Measurements from ENCODE around the gene FAM180B. TPM values are rescaled to one million over a fixed set of nuclear protein-coding genes. Genes with fewer than 3 reads are reported as not detected.
A peak's percentile ranks its signal among the peaks of the same experiment; 100 is the strongest.

Gene FAM180B
- total RNA-seq, 1 experiment from 2014 or later, result 0.28 TPM

DNA sequence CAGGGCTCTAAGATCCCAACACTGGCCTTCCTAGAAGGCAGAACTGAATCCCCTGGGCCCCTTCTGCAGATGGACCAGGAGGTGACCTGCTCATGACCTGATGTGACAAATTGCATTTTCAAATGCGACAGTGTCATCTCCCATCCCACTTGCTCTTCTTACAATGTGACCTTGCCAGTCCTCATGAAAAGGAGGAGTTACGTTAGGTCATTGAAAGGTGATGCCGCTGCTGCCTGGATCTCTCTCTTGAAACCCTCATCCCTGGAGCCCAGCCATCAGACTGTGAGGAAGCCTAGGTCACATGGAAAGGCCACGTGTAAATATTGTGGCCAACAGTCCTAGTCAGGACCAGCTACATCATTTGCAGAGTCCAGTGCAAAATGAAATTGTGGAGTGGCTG is 13.4 kb downstream of the FAM180B start (continued):
- TF ChIP-seq, protein P1, sequence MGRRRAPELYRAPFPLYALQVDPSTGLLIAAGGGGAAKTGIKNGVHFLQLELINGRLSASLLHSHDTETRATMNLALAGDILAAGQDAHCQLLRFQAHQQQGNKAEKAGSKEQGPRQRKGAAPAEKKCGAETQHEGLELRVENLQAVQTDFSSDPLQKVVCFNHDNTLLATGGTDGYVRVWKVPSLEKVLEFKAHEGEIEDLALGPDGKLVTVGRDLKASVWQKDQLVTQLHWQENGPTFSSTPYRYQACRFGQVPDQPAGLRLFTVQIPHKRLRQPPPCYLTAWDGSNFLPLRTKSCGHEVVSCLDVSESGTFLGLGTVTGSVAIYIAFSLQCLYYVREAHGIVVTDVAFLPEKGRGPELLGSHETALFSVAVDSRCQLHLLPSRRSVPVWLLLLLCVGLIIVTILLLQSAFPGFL (CRISPR knock-in tag; IDR thresholded peaks at IDR 0.05; ENCODE audit: borderline replicate concordance), result no peak
- TF ChIP-seq ZNF263 (CRISPR knock-in tag; IDR thresholded peaks at IDR 0.05; ENCODE audit: low read depth) (no peak), EMX1 (CRISPR knock-in tag; IDR thresholded peaks at IDR 0.05) (no peak)

DNA sequence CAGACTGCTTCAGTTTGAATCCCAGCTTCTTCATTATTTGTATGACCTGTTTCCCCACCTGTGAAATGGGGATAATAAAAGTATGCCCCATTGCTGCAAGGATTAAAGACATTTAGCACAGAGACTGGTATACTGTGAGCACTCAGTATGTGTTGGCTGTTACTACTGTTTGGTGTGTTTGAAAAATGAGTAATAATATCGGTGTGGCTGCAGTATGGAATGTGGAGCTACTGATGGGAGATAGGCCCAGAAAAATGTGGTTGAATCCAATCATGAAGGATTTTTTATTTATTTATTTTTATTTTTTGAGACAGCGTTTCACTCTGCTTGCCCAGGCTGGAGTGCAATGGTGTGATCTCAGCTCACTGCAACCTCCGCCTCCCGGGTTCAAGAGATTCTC is 16.8 kb downstream of the FAM180B start:
- TF ChIP-seq GABPB1 (CRISPR knock-in tag; IDR thresholded peaks at IDR 0.05), result no peak
- TF ChIP-seq, protein P2, sequence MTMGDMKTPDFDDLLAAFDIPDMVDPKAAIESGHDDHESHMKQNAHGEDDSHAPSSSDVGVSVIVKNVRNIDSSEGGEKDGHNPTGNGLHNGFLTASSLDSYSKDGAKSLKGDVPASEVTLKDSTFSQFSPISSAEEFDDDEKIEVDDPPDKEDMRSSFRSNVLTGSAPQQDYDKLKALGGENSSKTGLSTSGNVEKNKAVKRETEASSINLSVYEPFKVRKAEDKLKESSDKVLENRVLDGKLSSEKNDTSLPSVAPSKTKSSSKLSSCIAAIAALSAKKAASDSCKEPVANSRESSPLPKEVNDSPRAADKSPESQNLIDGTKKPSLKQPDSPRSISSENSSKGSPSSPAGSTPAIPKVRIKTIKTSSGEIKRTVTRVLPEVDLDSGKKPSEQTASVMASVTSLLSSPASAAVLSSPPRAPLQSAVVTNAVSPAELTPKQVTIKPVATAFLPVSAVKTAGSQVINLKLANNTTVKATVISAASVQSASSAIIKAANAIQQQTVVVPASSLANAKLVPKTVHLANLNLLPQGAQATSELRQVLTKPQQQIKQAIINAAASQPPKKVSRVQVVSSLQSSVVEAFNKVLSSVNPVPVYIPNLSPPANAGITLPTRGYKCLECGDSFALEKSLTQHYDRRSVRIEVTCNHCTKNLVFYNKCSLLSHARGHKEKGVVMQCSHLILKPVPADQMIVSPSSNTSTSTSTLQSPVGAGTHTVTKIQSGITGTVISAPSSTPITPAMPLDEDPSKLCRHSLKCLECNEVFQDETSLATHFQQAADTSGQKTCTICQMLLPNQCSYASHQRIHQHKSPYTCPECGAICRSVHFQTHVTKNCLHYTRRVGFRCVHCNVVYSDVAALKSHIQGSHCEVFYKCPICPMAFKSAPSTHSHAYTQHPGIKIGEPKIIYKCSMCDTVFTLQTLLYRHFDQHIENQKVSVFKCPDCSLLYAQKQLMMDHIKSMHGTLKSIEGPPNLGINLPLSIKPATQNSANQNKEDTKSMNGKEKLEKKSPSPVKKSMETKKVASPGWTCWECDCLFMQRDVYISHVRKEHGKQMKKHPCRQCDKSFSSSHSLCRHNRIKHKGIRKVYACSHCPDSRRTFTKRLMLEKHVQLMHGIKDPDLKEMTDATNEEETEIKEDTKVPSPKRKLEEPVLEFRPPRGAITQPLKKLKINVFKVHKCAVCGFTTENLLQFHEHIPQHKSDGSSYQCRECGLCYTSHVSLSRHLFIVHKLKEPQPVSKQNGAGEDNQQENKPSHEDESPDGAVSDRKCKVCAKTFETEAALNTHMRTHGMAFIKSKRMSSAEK (CRISPR knock-in tag; IDR thresholded peaks at IDR 0.05; ENCODE audit: borderline replicate concordance), result no peak
- ATAC-seq, result no peak
- POLR2A ChIA-PET, result no interaction called here

DNA sequence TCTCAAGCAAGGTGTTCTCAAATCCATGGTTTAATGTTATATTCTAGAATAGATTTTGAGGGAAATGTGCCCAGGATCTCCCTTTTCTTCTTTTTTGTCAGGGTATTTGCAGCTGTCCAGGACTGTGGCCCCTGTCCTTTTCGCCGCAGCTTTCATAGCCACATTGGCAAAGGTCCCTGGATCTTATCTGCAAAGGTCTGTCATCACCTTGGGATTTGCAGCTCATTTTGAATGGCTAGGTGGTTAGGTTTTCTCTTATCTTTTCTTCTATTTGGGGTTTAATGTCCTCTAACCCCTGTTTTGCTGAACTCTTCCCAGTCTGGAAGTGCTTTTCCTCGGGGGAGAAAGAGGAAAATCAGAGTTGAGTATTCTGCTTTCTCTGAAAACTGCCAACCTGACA is 19.4 kb downstream of the FAM180B start:
- Mint-ChIP-seq H3K36me3 (no peaks in the 10 kb centered on the region), H3K27me3 (ENCODE audit: low read depth) (no peaks in the 10 kb centered on the region; the same call in 1 of the 2 replicates), H3K9me3 (no peaks in the 10 kb centered on the region), H3K4me1 (no peaks in the 10 kb centered on the region), H3K27ac (no peak overlapping the region), H3K4me3 (no peak overlapping the region)
- ChIA-PET CTCF (interaction anchor here (0.9 kb wide), 1 partner anchor 14 kb away, joined by 3 read pairs; no protein-coding TSS in a partner anchor), POLR2A (interaction anchor here (0.6 kb wide), 2 partner anchors 31 to 188 kb away, joined by 3 to 5 read pairs; no protein-coding TSS in a partner anchor)
- DNase-seq (ENCODE audit: low spot score) (no peak), ATAC-seq (no peak)
- TF ChIP-seq SOX15 (CRISPR knock-in tag; IDR thresholded peaks at IDR 0.05) (no peak), NFE2L1 (CRISPR knock-in tag; IDR thresholded peaks at IDR 0.05) (no peak)
- TF ChIP-seq, protein P3, sequence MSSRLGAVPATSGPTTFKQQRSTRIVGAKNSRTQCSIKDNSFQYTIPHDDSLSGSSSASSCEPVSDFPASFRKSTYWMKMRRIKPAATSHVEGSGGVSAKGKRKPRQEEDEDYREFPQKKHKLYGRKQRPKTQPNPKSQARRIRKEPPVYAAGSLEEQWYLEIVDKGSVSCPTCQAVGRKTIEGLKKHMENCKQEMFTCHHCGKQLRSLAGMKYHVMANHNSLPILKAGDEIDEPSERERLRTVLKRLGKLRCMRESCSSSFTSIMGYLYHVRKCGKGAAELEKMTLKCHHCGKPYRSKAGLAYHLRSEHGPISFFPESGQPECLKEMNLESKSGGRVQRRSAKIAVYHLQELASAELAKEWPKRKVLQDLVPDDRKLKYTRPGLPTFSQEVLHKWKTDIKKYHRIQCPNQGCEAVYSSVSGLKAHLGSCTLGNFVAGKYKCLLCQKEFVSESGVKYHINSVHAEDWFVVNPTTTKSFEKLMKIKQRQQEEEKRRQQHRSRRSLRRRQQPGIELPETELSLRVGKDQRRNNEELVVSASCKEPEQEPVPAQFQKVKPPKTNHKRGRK (CRISPR knock-in tag; IDR thresholded peaks at IDR 0.05; ENCODE audit: borderline replicate concordance), result no peak

More for the DNA sequence above, 16.8 kb downstream of the FAM180B start:
- Mint-ChIP-seq H3K36me3 (no peaks in the 10 kb centered on the region), H3K9me3 (no peaks in the 10 kb centered on the region), H3K27ac (no peak overlapping the region), H3K27me3 (ENCODE audit: low read depth) (no peaks in the 10 kb centered on the region; the same call in none of the 2 replicates), H3K4me1 (peaks cover 7% of the 10 kb centered on the region), H3K4me3 (no peak overlapping the region)
- DNase-seq (ENCODE audit: low spot score), result no peak
- CTCF ChIA-PET, result interaction anchor here (0.7 kb wide), 1 partner anchor 9 kb away, joined by 3 read pairs; the partner anchor contains the start of gene C1QTNF4

DNA sequence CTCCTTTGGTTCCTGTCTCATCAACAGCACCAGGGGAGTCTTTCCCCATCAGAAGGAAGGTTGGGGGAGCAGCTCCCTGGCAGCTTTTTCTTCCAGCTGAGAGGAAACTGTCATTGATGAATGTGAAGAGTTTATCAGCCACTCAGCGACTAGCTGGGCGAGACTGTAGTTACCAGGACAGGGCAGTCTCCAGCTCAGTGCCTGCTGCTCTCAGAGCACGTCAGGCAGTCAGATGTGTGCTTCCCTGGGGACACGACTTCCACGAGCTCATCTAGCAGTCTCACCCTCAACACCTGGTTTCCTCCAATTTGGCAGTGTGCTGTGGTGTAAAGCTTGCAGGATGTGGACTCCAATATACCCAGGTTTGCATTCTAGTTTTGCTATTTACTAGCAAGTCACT is 20.3 kb downstream of the FAM180B start:
- H3K27ac Mint-ChIP-seq, result no peak overlapping the region
- no peak overlapping the region for H3K4me3 Mint-ChIP-seq
- ChIA-PET POLR2A (no interaction called here), CTCF (interaction anchor here (1.4 kb wide), 1 partner anchor 54 kb away, joined by 5 read pairs; the partner anchor contains the start of gene CELF1)
- no peaks in the 10 kb centered on the region; the same call in 1 of the 2 replicates for H3K27me3 Mint-ChIP-seq (ENCODE audit: low read depth)
- no peaks in the 10 kb centered on the region for H3K36me3 Mint-ChIP-seq
- no peak for DNase-seq (ENCODE audit: low spot score)
- H3K4me1 Mint-ChIP-seq, result no peaks in the 10 kb centered on the region
- peak; percentile 22; the same call in 1 of the 2 replicates for ATAC-seq
- no peaks in the 10 kb centered on the region for H3K9me3 Mint-ChIP-seq
- TF ChIP-seq, protein P2 (CRISPR knock-in tag; IDR thresholded peaks at IDR 0.05; ENCODE audit: borderline replicate concordance), result no peak
- TF ChIP-seq NR2C2 (CRISPR knock-in tag; IDR thresholded peaks at IDR 0.05), result no peak
- TF ChIP-seq ZBTB21 (CRISPR knock-in tag; IDR thresholded peaks at IDR 0.05; ENCODE audit: borderline replicate concordance), result no peak
- TF ChIP-seq, protein P1 (CRISPR knock-in tag; IDR thresholded peaks at IDR 0.05; ENCODE audit: borderline replicate concordance), result no peak
- TF ChIP-seq, protein P4, sequence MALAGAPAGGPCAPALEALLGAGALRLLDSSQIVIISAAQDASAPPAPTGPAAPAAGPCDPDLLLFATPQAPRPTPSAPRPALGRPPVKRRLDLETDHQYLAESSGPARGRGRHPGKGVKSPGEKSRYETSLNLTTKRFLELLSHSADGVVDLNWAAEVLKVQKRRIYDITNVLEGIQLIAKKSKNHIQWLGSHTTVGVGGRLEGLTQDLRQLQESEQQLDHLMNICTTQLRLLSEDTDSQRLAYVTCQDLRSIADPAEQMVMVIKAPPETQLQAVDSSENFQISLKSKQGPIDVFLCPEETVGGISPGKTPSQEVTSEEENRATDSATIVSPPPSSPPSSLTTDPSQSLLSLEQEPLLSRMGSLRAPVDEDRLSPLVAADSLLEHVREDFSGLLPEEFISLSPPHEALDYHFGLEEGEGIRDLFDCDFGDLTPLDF (CRISPR knock-in tag; IDR thresholded peaks at IDR 0.05), result no peak
- TF ChIP-seq PRRX2 (CRISPR knock-in tag; IDR thresholded peaks at IDR 0.05), result no peak
- no peak for TF ChIP-seq NFYB (CRISPR knock-in tag; conservative IDR thresholded peaks at IDR 0.05; ENCODE audit: low read depth)

Data from WTC11 (cell line).